ENCODE measurements around the gene FAM43A. TPM values are rescaled to one million over a fixed set of nuclear protein-coding genes. Genes with fewer than 3 reads are reported as not detected.

FAM43A gene
- total RNA-seq, 1 experiment from 2014 or later: 1.3 TPM

DNA sequence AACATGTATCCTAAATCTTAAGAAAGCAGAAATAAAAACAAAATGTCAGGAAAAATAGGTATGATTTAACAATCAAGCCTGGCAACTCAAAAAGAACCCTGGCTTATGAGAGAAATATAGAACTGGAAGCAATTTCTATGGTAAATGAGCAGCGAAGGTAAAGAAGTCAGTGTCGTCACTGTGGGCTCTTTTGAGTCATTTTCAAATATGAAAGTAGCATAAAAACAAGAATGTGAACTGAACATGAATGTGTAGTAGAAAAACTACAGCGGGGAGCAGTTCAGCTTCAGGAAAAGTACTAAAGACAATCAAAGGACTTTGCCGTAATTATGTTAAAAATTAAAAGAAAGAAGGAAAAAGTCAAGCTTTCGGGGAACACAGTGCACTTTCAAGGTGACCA, 31.2 kb upstream of the FAM43A start:
- BruUV-seq (replicated peaks): no TSS peak
- no peak overlapping the region for H3K4me3 Mint-ChIP-seq (ENCODE audit: unreplicated experiment)
- intact Hi-C loops (cut with micrococcal nuclease): no loop called here
- ChIA-PET POLR2A (no interaction called here), CTCF (interaction anchor here (0.7 kb wide), 1 partner anchor 612 kb away, joined by 3 read pairs; no protein-coding TSS in a partner anchor)
- no peaks in the 10 kb centered on the region for H3K4me1 Mint-ChIP-seq (ENCODE audit: insufficient read depth, unreplicated experiment)
- no peak overlapping the region for H3K27ac Mint-ChIP-seq (ENCODE audit: low read depth, unreplicated experiment)
- no peaks in the 10 kb centered on the region for H3K27me3 Mint-ChIP-seq (ENCODE audit: insufficient read depth, unreplicated experiment)
- no peak for DNase-seq (ENCODE audit: unreplicated experiment)
- peaks cover 79% of the 10 kb centered on the region for H3K36me3 Mint-ChIP-seq (ENCODE audit: insufficient read depth, unreplicated experiment)
- H3K9me3 Mint-ChIP-seq (ENCODE audit: unreplicated experiment): no peaks in the 10 kb centered on the region
- TF ChIP-seq, protein P1, sequence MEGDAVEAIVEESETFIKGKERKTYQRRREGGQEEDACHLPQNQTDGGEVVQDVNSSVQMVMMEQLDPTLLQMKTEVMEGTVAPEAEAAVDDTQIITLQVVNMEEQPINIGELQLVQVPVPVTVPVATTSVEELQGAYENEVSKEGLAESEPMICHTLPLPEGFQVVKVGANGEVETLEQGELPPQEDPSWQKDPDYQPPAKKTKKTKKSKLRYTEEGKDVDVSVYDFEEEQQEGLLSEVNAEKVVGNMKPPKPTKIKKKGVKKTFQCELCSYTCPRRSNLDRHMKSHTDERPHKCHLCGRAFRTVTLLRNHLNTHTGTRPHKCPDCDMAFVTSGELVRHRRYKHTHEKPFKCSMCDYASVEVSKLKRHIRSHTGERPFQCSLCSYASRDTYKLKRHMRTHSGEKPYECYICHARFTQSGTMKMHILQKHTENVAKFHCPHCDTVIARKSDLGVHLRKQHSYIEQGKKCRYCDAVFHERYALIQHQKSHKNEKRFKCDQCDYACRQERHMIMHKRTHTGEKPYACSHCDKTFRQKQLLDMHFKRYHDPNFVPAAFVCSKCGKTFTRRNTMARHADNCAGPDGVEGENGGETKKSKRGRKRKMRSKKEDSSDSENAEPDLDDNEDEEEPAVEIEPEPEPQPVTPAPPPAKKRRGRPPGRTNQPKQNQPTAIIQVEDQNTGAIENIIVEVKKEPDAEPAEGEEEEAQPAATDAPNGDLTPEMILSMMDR (IDR thresholded peaks at IDR 0.05; ENCODE audit: unreplicated experiment): no peak

DNA sequence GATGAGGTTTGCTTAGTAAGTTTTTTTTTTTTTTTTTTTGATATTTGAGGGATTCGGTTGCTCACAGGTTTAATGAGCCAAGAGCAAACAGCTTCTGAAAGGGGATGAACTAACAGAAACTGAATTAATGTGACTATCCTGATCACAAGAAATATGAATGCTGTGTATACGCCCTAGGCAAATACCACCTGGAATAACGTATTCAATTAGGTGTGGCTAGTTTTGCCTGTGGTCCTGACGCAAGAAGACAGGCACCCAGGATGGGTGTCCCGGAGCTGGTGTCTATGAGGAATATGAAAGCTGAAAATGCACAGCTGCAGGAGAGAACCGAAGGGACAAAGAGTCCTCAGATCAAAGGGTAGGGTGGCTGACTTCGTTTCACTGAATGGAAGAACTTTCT, 28.2 kb upstream of the FAM43A start:
- Mint-ChIP-seq H3K4me3 (ENCODE audit: unreplicated experiment) (no peak overlapping the region), H3K27me3 (ENCODE audit: insufficient read depth, unreplicated experiment) (no peaks in the 10 kb centered on the region), H3K4me1 (ENCODE audit: insufficient read depth, unreplicated experiment) (no peaks in the 10 kb centered on the region), H3K36me3 (ENCODE audit: insufficient read depth, unreplicated experiment) (peaks cover 74% of the 10 kb centered on the region), H3K9me3 (ENCODE audit: unreplicated experiment) (no peaks in the 10 kb centered on the region), H3K27ac (ENCODE audit: low read depth, unreplicated experiment) (no peak overlapping the region)
- TF ChIP-seq, protein P1 (IDR thresholded peaks at IDR 0.05; ENCODE audit: unreplicated experiment): no peak
- ChIA-PET POLR2A (no interaction called here), CTCF (interaction anchor here (0.6 to 1.6 kb wide), 4 partner anchors 14 to 880 kb away, joined by 3 to 6 read pairs (median 4); partner anchors contain the start of gene LSG1)
- DNase-seq (ENCODE audit: unreplicated experiment): no peak
- intact Hi-C loops (cut with micrococcal nuclease): no loop called here
- BruUV-seq (replicated peaks): no TSS peak

DNA sequence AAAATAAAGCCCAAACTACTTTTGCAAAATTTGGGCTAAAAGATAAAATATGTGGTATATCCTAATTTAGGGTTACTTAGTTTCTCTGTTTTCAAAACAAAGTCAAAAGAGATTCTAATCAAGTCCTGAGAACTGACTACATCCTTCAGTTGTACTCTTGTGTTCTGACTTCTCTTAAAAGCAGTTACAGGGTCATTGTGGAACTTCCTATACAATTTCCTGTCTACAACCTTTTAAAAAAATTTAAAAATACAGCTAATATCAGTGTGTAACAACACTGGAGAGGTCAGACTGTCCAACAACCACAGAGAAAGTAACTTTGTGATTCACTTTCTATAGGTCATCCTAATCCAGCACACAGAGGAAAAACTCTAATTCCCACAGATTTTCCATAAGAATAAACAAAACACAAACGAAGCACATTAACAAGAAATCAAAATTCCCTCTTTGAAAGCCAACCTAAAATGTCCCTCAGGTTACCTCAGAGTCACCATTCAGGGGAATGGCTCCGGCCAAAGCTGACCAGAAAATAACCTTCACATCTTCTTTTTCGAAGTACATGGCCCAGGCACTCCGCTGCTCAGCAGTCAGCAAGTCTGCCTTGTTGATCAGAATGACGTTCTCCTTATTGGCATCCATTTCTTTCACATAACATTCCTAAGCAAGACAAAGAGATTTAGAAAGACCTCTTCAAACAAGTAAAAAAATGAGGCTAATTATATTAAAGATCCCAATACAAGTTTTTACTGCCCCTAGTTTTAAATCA, 27.0 kb upstream of the FAM43A start:
- POLR2A ChIA-PET: interaction anchor here (0.8 kb wide), 1 partner anchor 10 kb away, joined by 3 read pairs; no protein-coding TSS in a partner anchor
- DNase-seq (ENCODE audit: unreplicated experiment): no peak
- intact Hi-C loops (cut with micrococcal nuclease): no loop called here
- TF ChIP-seq, protein P1 (IDR thresholded peaks at IDR 0.05; ENCODE audit: unreplicated experiment): no peak
- Mint-ChIP-seq H3K4me3 (ENCODE audit: unreplicated experiment) (no peak overlapping the region), H3K27me3 (ENCODE audit: insufficient read depth, unreplicated experiment) (no peaks in the 10 kb centered on the region), H3K4me1 (ENCODE audit: insufficient read depth, unreplicated experiment) (no peaks in the 10 kb centered on the region), H3K36me3 (ENCODE audit: insufficient read depth, unreplicated experiment) (peaks cover 67% of the 10 kb centered on the region), H3K9me3 (ENCODE audit: unreplicated experiment) (no peaks in the 10 kb centered on the region), H3K27ac (ENCODE audit: low read depth, unreplicated experiment) (no peak overlapping the region)
- CTCF ChIA-PET: interaction anchor here (0.6 to 3.9 kb wide), 3 partner anchors 12 to 614 kb away, joined by 3 to 19 read pairs (median 3); partner anchors contain the start of genes LSG1 and XXYLT1
- BruUV-seq (replicated peaks): no TSS peak

DNA sequence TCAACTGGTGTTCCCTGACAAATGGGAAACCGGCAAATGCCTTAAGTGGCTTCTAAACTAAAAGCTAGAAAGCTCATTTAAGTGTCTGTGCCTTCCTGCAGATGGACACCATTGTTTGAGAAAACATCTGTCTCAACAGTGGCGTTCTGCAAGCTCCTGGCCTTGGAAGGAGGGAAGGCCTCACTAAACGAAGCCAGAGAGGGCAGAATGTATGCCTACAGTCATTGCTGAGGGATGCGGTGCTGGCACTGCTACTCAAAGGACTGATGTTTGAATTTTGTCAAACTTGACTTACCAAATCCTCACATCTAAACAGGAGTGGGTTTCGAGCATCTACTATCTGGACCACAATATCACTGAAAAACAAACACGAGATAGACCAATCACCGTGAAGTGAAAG, 25.9 kb upstream of the FAM43A start:
- Mint-ChIP-seq H3K36me3 (ENCODE audit: insufficient read depth, unreplicated experiment) (peaks cover 67% of the 10 kb centered on the region), H3K4me3 (ENCODE audit: unreplicated experiment) (no peak overlapping the region), H3K27ac (ENCODE audit: low read depth, unreplicated experiment) (no peak overlapping the region), H3K27me3 (ENCODE audit: insufficient read depth, unreplicated experiment) (no peaks in the 10 kb centered on the region), H3K9me3 (ENCODE audit: unreplicated experiment) (no peaks in the 10 kb centered on the region), H3K4me1 (ENCODE audit: insufficient read depth, unreplicated experiment) (no peaks in the 10 kb centered on the region)
- no TSS peak for BruUV-seq (replicated peaks)
- intact Hi-C loops (cut with micrococcal nuclease): no loop called here
- TF ChIP-seq, protein P1 (IDR thresholded peaks at IDR 0.05; ENCODE audit: unreplicated experiment): no peak
- POLR2A ChIA-PET: interaction anchor here (0.8 to 3.5 kb wide), 2 partner anchors 12 kb away, joined by 3 to 16 read pairs; partner anchors contain the start of gene LSG1
- no peak for DNase-seq (ENCODE audit: unreplicated experiment)
- CTCF ChIA-PET: interaction anchor here (1.3 to 3.9 kb wide), 2 partner anchors 11 to 612 kb away, joined by 3 to 19 read pairs; partner anchors contain the start of genes LSG1 and XXYLT1
